ENCODE measurements around the gene TK2. TPM values are rescaled to one million over a fixed set of nuclear protein-coding genes. Genes with fewer than 3 reads are reported as not detected.

TK2 gene
- total and polyA plus RNA-seq, 2 experiments from 2014 or later: 1.8 to 4.2 TPM

- no peak for TF ChIP-seq REST (IDR thresholded peaks at IDR 0.05; ENCODE audit: unreplicated experiment)
- TF ChIP-seq NANOG (IDR thresholded peaks at IDR 0.05; ENCODE audit: borderline replicate concordance): no peak
- TF ChIP-seq ETS1 (IDR thresholded peaks at IDR 0.05): no peak
- TF ChIP-seq JUNB (IDR thresholded peaks at IDR 0.05; ENCODE audit: unreplicated experiment): no peak
Measured at GRCh38 chr16:66470556-66470955, 79.4 kb downstream of the TK2 start (continued).

DNA sequence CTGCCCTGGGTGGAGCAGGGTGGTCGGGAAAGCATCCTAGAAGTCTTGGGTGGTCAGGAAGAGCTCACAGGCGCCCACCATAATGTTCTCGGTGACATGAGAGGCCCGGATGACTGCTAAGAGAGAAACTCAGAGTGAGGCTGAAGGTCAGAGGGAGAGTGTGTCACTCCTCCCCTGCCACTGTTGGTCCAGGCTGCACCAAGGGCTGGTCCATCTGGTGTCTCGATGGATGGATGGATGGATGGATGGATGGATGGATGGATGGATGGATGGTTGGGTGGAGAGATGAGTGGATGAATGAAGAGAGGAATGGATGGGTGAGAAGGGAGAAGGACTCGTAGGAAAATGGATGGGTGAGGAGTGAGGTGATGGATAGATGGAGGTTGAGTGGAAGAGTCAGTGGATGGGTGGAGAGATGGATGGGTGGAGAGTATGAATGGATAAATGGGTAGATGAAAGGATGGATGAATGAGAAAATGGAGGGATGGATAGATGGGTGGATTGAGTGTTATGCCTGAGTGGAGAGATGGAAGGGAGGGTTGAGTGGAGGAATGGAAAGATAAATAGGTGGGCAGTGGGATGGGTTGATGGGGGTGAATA, 79.9 kb downstream of the TK2 start:
- Mint-ChIP-seq H3K27ac (no peak overlapping the region), H3K9me3 (no peaks in the 10 kb centered on the region), H3K4me3 (no peak overlapping the region), H3K36me3 (ENCODE audit: low read depth) (no peaks in the 10 kb centered on the region), H3K27me3 (ENCODE audit: insufficient read depth, low read depth, poor library complexity) (peaks cover 9% of the 10 kb centered on the region), H3K4me1 (peaks cover 11% of the 10 kb centered on the region)
- Histone ChIP-seq H3K36me3 (ENCODE audit: insufficient read depth) (no peaks in the 10 kb centered on the region), H3K27me3 (ENCODE audit: insufficient read depth) (no peaks in the 10 kb centered on the region), H3K4me3 (no peak overlapping the region), H3F3A (replicated peaks; ENCODE audit: low read depth) (no peaks in the 10 kb centered on the region), H3K9me2 (ENCODE audit: insufficient read depth) (0 out of 2 replicates have a peak, but pooled peaks cover 4% of the 10 kb centered on the region), H2AFZ (no peak overlapping the region), H3K4me1 (ENCODE audit: insufficient read depth) (no peaks in the 10 kb centered on the region), H3K27ac (ENCODE audit: low read depth) (no peak overlapping the region), H3K4me2 (no peak overlapping the region), H4K20me1 (replicated peaks; ENCODE audit: insufficient read depth) (no peaks in the 10 kb centered on the region), H3K79me2 (replicated peaks; ENCODE audit: insufficient read depth) (no peaks in the 10 kb centered on the region)
- no peak for DNase-seq (ENCODE audit: low spot score)
- no peak for ATAC-seq
- TF ChIP-seq POLR2AphosphoS5 (IDR thresholded peaks at IDR 0.05; ENCODE audit: low read depth): no peak
- no peak for TF ChIP-seq ZNF331 (CRISPR knock-in tag; IDR thresholded peaks at IDR 0.05; ENCODE audit: low read depth)
- no peak for TF ChIP-seq ETS1 (IDR thresholded peaks at IDR 0.05)
- TF ChIP-seq NANOG (IDR thresholded peaks at IDR 0.05; ENCODE audit: borderline replicate concordance): no peak
- no peak for TF ChIP-seq CREB1 (CRISPR knock-in tag; IDR thresholded peaks at IDR 0.05; ENCODE audit: low read depth)
- TF ChIP-seq EZH2 (IDR thresholded peaks at IDR 0.05; ENCODE audit: low read depth, unreplicated experiment): no peak
- TF ChIP-seq REST (IDR thresholded peaks at IDR 0.05; ENCODE audit: unreplicated experiment): no peak
- TF ChIP-seq EZH2phosphoT487 (IDR thresholded peaks at IDR 0.05; ENCODE audit: unreplicated experiment): no peak
- no peak for TF ChIP-seq JUNB (IDR thresholded peaks at IDR 0.05; ENCODE audit: unreplicated experiment)

Data from GM23338 (cell line).